Bronchial epithelial cell (primary cell): ENCODE data around the gene EPB41L4A. TPM values are rescaled to one million over a fixed set of nuclear protein-coding genes. Genes with fewer than 3 reads are reported as not detected.

Source experiments
- DNase-seq: peaks from one replicate; pipeline ENCODE4 v3.0.0-alpha.2; 2010; ENCODE audit warnings: low read depth
- FAIRE-seq: peaks from 2 replicates; lab custom pipeline; 2011; peaks lifted over from hg19 to GRCh38; lab: Jason Lieb, UNC
- H3K27me3 ChIP-seq: 2 replicates; pipeline ENCODE4 v1.5.1; 2011; ENCODE audit warnings: low read length; ENCODE audit not compliant: control insufficient read depth, insufficient read depth
- H3K36me3 ChIP-seq: 2 replicates; pipeline ENCODE4 v1.5.1; 2011; ENCODE audit warnings: low read length; ENCODE audit not compliant: control insufficient read depth, insufficient read depth
- H3K4me3 ChIP-seq: 2 replicates; pipeline ENCODE4 v1.5.1; 2011; ENCODE audit warnings: mild to moderate bottlenecking, low read depth, low read length, control low read depth
- total RNA-seq: library from RNA; depleted of rRNA; stranded (reverse); fragments of >200 nt; gene quantifications from 2 replicates; pipeline ENCODE4 v1.2.1, GENCODE V29; 2014
- TF ChIP-seq, protein P1 (sequence below): IDR thresholded peaks from 2 replicates; pipeline ENCODE4 v1.5.1; 2011; ENCODE audit warnings: mild to moderate bottlenecking, moderate library complexity, low read length, control low read depth, inconsistent platforms; ENCODE audit not compliant: insufficient read depth, severe bottlenecking

EPB41L4A gene
- total RNA-seq, 1 donor from 2014 or later = 5.3 TPM

DNA sequence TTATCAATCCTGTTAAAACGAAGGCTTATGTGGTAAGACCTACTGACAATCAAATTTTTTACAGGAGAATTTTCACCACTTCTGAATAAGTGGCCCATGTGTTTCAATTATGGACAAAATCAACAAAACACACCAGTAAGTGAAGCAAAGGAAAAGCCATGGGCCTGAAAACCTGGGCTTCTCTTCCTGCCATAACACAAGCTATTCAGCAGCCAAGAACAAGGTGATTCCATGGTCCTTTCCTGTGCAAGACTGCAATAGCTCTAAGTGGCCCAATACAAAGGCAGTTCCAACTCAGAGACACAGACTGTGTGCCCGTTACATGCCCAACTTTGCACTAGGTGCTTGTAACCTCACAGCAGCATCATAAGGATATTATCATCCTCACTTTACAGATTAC lies 168.5 kb downstream of the EPB41L4A start:
- no peak overlapping the region for H3K4me3 ChIP-seq
- no peaks in the 10 kb centered on the region for H3K27me3 ChIP-seq
- no peaks in the 10 kb centered on the region for H3K36me3 ChIP-seq
- TF ChIP-seq, protein P1, sequence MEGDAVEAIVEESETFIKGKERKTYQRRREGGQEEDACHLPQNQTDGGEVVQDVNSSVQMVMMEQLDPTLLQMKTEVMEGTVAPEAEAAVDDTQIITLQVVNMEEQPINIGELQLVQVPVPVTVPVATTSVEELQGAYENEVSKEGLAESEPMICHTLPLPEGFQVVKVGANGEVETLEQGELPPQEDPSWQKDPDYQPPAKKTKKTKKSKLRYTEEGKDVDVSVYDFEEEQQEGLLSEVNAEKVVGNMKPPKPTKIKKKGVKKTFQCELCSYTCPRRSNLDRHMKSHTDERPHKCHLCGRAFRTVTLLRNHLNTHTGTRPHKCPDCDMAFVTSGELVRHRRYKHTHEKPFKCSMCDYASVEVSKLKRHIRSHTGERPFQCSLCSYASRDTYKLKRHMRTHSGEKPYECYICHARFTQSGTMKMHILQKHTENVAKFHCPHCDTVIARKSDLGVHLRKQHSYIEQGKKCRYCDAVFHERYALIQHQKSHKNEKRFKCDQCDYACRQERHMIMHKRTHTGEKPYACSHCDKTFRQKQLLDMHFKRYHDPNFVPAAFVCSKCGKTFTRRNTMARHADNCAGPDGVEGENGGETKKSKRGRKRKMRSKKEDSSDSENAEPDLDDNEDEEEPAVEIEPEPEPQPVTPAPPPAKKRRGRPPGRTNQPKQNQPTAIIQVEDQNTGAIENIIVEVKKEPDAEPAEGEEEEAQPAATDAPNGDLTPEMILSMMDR = no peak
- no peak for DNase-seq
- FAIRE-seq = no peak

DNA sequence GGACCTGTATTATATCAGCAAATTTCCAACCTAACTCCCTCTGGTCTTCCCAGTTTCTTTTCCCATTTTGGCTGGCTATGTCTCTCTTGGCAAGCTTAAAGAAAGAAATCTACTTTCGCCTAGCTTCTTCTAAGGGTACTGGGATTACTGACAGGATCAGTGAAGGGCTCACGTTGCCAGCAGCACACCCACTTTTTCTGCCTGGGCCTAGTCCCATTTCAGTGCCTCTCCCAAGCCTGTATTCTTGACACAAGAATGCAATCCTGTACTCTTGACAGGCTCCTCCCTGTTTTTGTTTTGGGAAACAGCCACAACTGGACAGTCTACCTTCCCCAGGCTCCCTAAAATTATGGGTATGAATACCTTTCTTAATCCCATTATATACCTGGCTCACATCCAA lies 170.5 kb downstream of the EPB41L4A start:
- FAIRE-seq (no peak), DNase-seq (no peak)
- TF ChIP-seq, protein P1 = no peak
- Histone ChIP-seq H3K27me3 (no peaks in the 10 kb centered on the region), H3K36me3 (no peaks in the 10 kb centered on the region), H3K4me3 (no peak overlapping the region)

DNA sequence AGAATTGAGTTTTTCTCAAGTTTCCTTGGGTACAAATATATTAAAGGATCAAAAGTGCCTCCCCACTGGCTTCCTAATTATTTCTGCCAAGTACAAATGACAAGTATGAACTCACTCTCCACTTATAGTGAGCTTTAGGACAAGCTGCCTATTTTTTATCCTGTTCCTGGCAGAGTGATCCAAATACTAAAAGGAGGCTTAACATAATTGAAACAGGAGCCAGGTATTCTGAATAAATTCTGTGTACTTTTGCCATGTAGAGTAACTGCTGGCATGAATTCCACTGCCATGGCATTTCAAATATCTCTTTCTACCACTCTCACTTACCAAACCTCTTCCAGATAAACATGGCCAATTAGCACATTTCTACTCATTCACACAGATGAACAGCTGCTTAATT lies 171.1 kb downstream of the EPB41L4A start:
- no peak overlapping the region for H3K4me3 ChIP-seq
- no peak for FAIRE-seq
- no peaks in the 10 kb centered on the region for H3K27me3 ChIP-seq
- TF ChIP-seq, protein P1 = no peak
- no peaks in the 10 kb centered on the region for H3K36me3 ChIP-seq
- DNase-seq = no peak

DNA sequence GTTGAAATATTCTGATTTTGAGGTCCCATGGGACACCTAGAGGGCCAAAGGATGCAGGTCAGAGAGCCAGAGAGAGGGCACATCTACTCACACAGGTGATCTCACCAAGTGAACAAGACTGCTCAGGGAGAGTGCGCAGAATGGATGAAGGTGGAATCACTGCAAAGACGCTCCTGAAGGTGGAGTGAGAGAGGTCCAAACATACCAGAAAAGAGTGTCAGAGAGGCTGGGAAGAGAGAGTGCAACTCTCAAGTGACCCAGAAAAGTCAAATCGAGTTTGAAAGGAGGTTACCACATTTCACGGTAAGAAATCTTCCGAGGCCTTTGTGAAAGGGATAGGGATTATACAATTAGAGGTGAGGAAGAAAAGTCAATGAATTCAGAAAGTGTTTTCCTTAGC lies 173.4 kb downstream of the EPB41L4A start:
- FAIRE-seq (peak; percentile 60), DNase-seq (no peak)
- H3K36me3 ChIP-seq = no peaks in the 10 kb centered on the region
- TF ChIP-seq, protein P1 = no peak
- H3K27me3 ChIP-seq = no peaks in the 10 kb centered on the region
- no peak overlapping the region for H3K4me3 ChIP-seq

DNA sequence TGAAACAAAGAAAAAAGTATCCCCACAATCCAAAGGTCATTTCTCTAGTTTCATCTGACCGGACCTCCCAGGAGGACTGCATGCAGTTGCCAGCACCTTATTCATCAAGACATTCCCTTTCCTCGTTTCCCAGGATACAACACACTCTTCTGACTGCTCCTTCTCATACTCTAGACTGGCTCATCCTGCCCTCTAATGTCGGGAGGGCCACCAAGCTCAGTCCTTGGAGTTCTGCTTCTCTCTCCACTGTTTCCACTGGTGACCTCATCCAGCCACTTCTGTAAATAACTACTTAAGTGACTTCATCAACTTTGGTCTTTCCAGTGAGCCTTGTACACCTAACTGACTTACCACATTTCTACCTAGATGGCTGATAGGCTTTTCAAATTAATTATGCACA lies 179.1 kb downstream of the EPB41L4A start:
- Histone ChIP-seq H3K36me3 (no peaks in the 10 kb centered on the region), H3K27me3 (no peaks in the 10 kb centered on the region), H3K4me3 (no peak overlapping the region)
- TF ChIP-seq, protein P1 = no peak
- FAIRE-seq (no peak), DNase-seq (no peak)

DNA sequence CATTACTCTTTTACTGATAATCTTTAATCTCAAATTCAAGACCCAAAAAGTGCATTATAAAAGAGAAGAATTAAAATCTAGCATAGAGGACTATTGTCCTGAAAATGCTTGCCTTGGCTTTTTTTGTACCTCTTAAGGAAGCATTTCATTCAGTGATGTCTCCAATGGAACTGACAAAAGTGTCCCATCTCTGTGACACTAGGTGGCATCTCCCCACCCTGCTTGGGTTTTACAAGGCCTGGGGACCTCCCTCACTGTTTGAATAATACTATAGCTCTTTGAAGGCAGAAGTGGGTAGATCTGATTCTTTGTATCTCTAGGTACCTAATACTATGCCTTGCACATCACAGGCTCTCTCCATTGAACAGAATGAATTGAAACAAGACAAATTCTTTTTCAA lies 180.6 kb downstream of the EPB41L4A start:
- TF ChIP-seq, protein P1 = no peak
- Histone ChIP-seq H3K27me3 (no peaks in the 10 kb centered on the region), H3K36me3 (no peaks in the 10 kb centered on the region), H3K4me3 (no peak overlapping the region)
- FAIRE-seq (no peak), DNase-seq (no peak)
